ENCODE results near the gene ENTREP3.
"Not testable (repeated sequence)": the region's sequence is repeated elsewhere in the genome, so short reads cannot be mapped to it uniquely, and the experiment has no call there.

DNA sequence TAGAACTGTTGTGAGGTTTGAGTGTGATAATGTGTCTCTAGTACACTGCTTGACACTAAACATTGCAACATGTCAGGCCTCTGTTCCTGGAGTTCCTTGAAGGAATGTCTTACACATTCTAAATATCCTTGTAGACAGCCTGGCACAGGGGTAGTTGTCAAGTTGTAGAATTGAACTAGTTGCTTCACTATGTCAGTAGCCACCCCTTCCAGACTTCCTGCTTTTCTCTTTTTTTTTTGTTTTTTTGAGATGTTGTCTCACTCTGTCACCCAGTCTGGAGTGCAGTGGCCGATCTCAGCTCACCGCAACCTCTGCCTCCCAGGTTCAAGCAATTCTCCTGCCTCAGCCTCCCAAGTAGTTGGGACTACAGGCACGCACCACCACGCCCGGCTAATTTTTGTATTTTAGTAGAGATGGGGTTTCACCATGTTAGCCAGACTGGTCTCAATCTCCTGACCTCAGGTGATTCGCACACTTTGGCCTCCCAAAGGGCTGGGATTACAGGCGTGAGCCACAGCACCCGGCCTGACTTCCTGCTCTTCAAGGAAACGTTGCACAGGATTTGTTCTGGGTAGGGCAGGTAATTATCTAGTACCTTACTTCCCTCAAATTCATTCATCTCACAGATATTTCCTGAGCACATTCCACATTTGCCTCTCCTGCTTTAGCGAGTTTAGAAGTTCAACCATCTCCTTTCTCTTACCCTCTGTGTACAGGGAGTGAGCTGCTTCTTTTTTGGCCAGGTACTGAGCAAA, 34.9 kb downstream of the ENTREP3 start:
- not testable (repeated sequence) for TF ChIP-seq POLR2A (IDR thresholded peaks at IDR 0.05)
- TF ChIP-seq, protein P1, sequence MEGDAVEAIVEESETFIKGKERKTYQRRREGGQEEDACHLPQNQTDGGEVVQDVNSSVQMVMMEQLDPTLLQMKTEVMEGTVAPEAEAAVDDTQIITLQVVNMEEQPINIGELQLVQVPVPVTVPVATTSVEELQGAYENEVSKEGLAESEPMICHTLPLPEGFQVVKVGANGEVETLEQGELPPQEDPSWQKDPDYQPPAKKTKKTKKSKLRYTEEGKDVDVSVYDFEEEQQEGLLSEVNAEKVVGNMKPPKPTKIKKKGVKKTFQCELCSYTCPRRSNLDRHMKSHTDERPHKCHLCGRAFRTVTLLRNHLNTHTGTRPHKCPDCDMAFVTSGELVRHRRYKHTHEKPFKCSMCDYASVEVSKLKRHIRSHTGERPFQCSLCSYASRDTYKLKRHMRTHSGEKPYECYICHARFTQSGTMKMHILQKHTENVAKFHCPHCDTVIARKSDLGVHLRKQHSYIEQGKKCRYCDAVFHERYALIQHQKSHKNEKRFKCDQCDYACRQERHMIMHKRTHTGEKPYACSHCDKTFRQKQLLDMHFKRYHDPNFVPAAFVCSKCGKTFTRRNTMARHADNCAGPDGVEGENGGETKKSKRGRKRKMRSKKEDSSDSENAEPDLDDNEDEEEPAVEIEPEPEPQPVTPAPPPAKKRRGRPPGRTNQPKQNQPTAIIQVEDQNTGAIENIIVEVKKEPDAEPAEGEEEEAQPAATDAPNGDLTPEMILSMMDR (IDR thresholded peaks at IDR 0.05) = not testable (repeated sequence)

Measured in ovary (tissue), 3 donors.